GM13977 (cell line): ENCODE results near the gene WASF2.

ENCODE experiments used
- DNase-seq: peaks from one replicate; pipeline ENCODE4 v3.0.0; 2012; ENCODE audit warnings: low spot score
- CTCF ChIP-seq: IDR thresholded peaks from 2 replicates; pipeline ENCODE4 v1.5.1; 2012; ENCODE audit warnings: mild to moderate bottlenecking, control low read depth; ENCODE audit not compliant: insufficient read depth; ENCODE audit errors: extremely low read depth, missing control alignments
- in situ Hi-C: fragments of 300-500 bp; cut with MboI; formaldehyde crosslinking; loops from one replicate; pipeline ENCODE4 v1.12.0; 2022; ENCODE audit warnings: low sequenced_read_pairs, low pct_unique_long_range_greater_than_20kb, mixed read lengths, inconsistent platforms; ENCODE audit not compliant: unreplicated experiment

The WASF2 gene

GRCh38 chr1:27383039-27383605, 106.8 kb downstream of the WASF2 start, which contains the start of gene CD164L2:
Gene CD164L2, minus strand, starts transcription at chr1:27383333. Its CDS starts 94 bp downstream, at chr1:27383239.
- in situ Hi-C loops = no loop called here
- TF ChIP-seq CTCF = no peak
- no peak for DNase-seq

GRCh38 chr1:27381969-27382762, 107.8 kb downstream of the WASF2 start:
- in situ Hi-C loops = no loop called here
- TF ChIP-seq CTCF = no peak
- DNase-seq = no peak

GRCh38 chr1:27380766-27381733, 108.9 kb downstream of the WASF2 start:
- in situ Hi-C loops = no loop called here
- DNase-seq = no peak
- TF ChIP-seq CTCF = no peak

- DNase-seq = no peak
- TF ChIP-seq CTCF = no peak
- in situ Hi-C loops = no loop called here
Observed at GRCh38 chr1:27380224-27380623, 109.7 kb downstream of the WASF2 start.

- no peak for TF ChIP-seq CTCF
- DNase-seq = no peak
- in situ Hi-C loops = loop anchor here (10.0 kb wide), 1 partner anchor 65 kb away; no protein-coding TSS in a partner anchor
Observed at GRCh38 chr1:27379564-27380122, 110.3 kb downstream of the WASF2 start.
